ENCODE data around the gene LHX6. TPM values are rescaled to one million over a fixed set of nuclear protein-coding genes. Genes with fewer than 3 reads are reported as not detected.
A peak's percentile ranks its signal among the peaks of the same experiment; 100 is the strongest.

LHX6 gene
- polyA plus RNA-seq, 6 donors from 2014 or later, result not detected

- H3K36me3 Mint-ChIP-seq, result no peaks in the 10 kb centered on the region
- peak overlapping the region in 1 of 8 donors; percentile 57 for H3K4me3 Mint-ChIP-seq
- ATAC-seq (ENCODE audit: low read depth in 2 of 2) (no peak), DNase-seq (no peak)
- no peaks in the 10 kb centered on the region for H3K4me1 Mint-ChIP-seq
- no peaks in the 10 kb centered on the region for H3K9me3 Mint-ChIP-seq
- H3K27me3 Mint-ChIP-seq, result peaks cover 0 to 4% (median 3%) of the 10 kb centered on the region in 3 donors
- H3K27ac Mint-ChIP-seq, result no peak overlapping the region
Measured at GRCh38 chr9:122188369-122188768, 40.4 kb downstream of the LHX6 start.

GRCh38 chr9:122186777-122187470 lies 41.8 kb downstream of the LHX6 start:
- Mint-ChIP-seq H3K27ac (no peak overlapping the region), H3K36me3 (no peaks in the 10 kb centered on the region), H3K4me1 (no peaks in the 10 kb centered on the region), H3K4me3 (no peak overlapping the region), H3K9me3 (no peaks in the 10 kb centered on the region), H3K27me3 (peaks cover 0 to 12% (median 10%) of the 10 kb centered on the region in 3 donors)
- no peak for DNase-seq
- no peak for ATAC-seq (ENCODE audit: low read depth in 2 of 2)

GRCh38 chr9:122186301-122186700 lies 42.5 kb downstream of the LHX6 start:
- no peak overlapping the region for H3K4me3 Mint-ChIP-seq
- ATAC-seq (ENCODE audit: low read depth in 2 of 2) (no peak), DNase-seq (no peak)
- no peaks in the 10 kb centered on the region for H3K36me3 Mint-ChIP-seq
- no peak overlapping the region for H3K27ac Mint-ChIP-seq
- no peaks in the 10 kb centered on the region for H3K9me3 Mint-ChIP-seq
- H3K4me1 Mint-ChIP-seq, result no peaks in the 10 kb centered on the region
- H3K27me3 Mint-ChIP-seq, result peaks cover under 1 to 16% (median 15%) of the 10 kb centered on the region in 3 donors

- Mint-ChIP-seq H3K4me1 (no peaks in the 10 kb centered on the region), H3K9me3 (no peaks in the 10 kb centered on the region), H3K27me3 (peaks cover 3 to 24% (median 23%) of the 10 kb centered on the region in 3 donors), H3K4me3 (no peak overlapping the region), H3K27ac (no peak overlapping the region), H3K36me3 (no peaks in the 10 kb centered on the region)
- ATAC-seq (ENCODE audit: low read depth in 2 of 2) (no peak), DNase-seq (no peak)
Measured at GRCh38 chr9:122184551-122184950, 44.2 kb downstream of the LHX6 start.

- no peaks in the 10 kb centered on the region for H3K36me3 Mint-ChIP-seq
- peaks cover 3 to 31% (median 28%) of the 10 kb centered on the region in 3 donors for H3K27me3 Mint-ChIP-seq
- DNase-seq, result no peak
- H3K4me3 Mint-ChIP-seq, result no peak overlapping the region
- H3K27ac Mint-ChIP-seq, result peak overlapping the region in 1 of 6 donors; percentile 16
- H3K9me3 Mint-ChIP-seq, result no peaks in the 10 kb centered on the region
- H3K4me1 Mint-ChIP-seq, result no peaks in the 10 kb centered on the region
- ATAC-seq (ENCODE audit: low read depth in 2 of 2), result no peak
Measured at GRCh38 chr9:122183501-122183900, 45.3 kb downstream of the LHX6 start.

GRCh38 chr9:122180633-122181032 lies 48.1 kb downstream of the LHX6 start:
- no peaks in the 10 kb centered on the region for H3K9me3 Mint-ChIP-seq
- no peak overlapping the region for H3K4me3 Mint-ChIP-seq
- no peaks in the 10 kb centered on the region for H3K4me1 Mint-ChIP-seq
- no peak for DNase-seq
- no peaks in the 10 kb centered on the region for H3K36me3 Mint-ChIP-seq
- H3K27ac Mint-ChIP-seq, result peak overlapping the region in 1 of 6 donors; percentile 17
- peaks cover 3 to 40% (median 36%) of the 10 kb centered on the region in 3 donors for H3K27me3 Mint-ChIP-seq
- no peak for ATAC-seq (ENCODE audit: low read depth in 2 of 2)

GRCh38 chr9:122179690-122180074 lies 49.1 kb downstream of the LHX6 start:
- Mint-ChIP-seq H3K27me3 (peaks cover 12 to 49% (median 41%) of the 10 kb centered on the region in 3 donors), H3K4me1 (no peaks in the 10 kb centered on the region), H3K27ac (no peak overlapping the region), H3K9me3 (no peaks in the 10 kb centered on the region), H3K36me3 (no peaks in the 10 kb centered on the region), H3K4me3 (no peak overlapping the region)
- no peak for DNase-seq
- ATAC-seq (ENCODE audit: low read depth in 2 of 2), result no peak

- no peak overlapping the region for H3K27ac Mint-ChIP-seq
- H3K36me3 Mint-ChIP-seq, result no peaks in the 10 kb centered on the region
- no peak overlapping the region for H3K4me3 Mint-ChIP-seq
- no peaks in the 10 kb centered on the region for H3K4me1 Mint-ChIP-seq
- H3K9me3 Mint-ChIP-seq, result no peaks in the 10 kb centered on the region
- DNase-seq, result no peak
- H3K27me3 Mint-ChIP-seq, result peaks cover 13 to 54% (median 46%) of the 10 kb centered on the region in 3 donors
- ATAC-seq (ENCODE audit: low read depth in 2 of 2), result no peak
Measured at GRCh38 chr9:122179054-122179689, 49.6 kb downstream of the LHX6 start.

- DNase-seq, result no peak
- no peak overlapping the region for H3K27ac Mint-ChIP-seq
- no peak for ATAC-seq (ENCODE audit: low read depth in 2 of 2)
- no peaks in the 10 kb centered on the region for H3K36me3 Mint-ChIP-seq
- H3K9me3 Mint-ChIP-seq, result no peaks in the 10 kb centered on the region
- H3K4me3 Mint-ChIP-seq, result no peak overlapping the region
- peaks cover 28 to 66% (median 56%) of the 10 kb centered on the region in 3 donors for H3K27me3 Mint-ChIP-seq
- no peaks in the 10 kb centered on the region for H3K4me1 Mint-ChIP-seq
Measured at GRCh38 chr9:122176916-122177315, 51.8 kb downstream of the LHX6 start.

GRCh38 chr9:122173670-122174069 lies 55.1 kb downstream of the LHX6 start:
- DNase-seq (no peak), ATAC-seq (ENCODE audit: low read depth in 2 of 2) (no peak)
- Mint-ChIP-seq H3K27ac (no peak overlapping the region), H3K4me1 (no peaks in the 10 kb centered on the region), H3K9me3 (peaks cover 0 to 9% (median 0%) of the 10 kb centered on the region in 7 donors), H3K36me3 (no peaks in the 10 kb centered on the region), H3K27me3 (peaks cover 36 to 62% (median 57%) of the 10 kb centered on the region in 3 donors), H3K4me3 (no peak overlapping the region)

GRCh38 chr9:122172131-122172530 lies 56.6 kb downstream of the LHX6 start:
- Mint-ChIP-seq H3K9me3 (peaks cover 0 to 9% (median 0%) of the 10 kb centered on the region in 7 donors), H3K27me3 (peaks cover 42 to 69% (median 65%) of the 10 kb centered on the region in 3 donors), H3K4me1 (no peaks in the 10 kb centered on the region), H3K36me3 (peaks cover 0 to 8% of the 10 kb centered on the region in 2 donors), H3K4me3 (no peak overlapping the region), H3K27ac (no peak overlapping the region)
- no peak for ATAC-seq (ENCODE audit: low read depth in 2 of 2)
- DNase-seq, result no peak

- Mint-ChIP-seq H3K4me1 (no peaks in the 10 kb centered on the region), H3K4me3 (no peak overlapping the region), H3K9me3 (peaks cover 0 to 13% (median 1%) of the 10 kb centered on the region in 7 donors), H3K27ac (no peak overlapping the region), H3K27me3 (peaks cover 40 to 73% (median 62%) of the 10 kb centered on the region in 3 donors), H3K36me3 (peaks cover 0 to 8% of the 10 kb centered on the region in 2 donors)
- ATAC-seq (ENCODE audit: low read depth in 2 of 2) (no peak), DNase-seq (no peak)
Measured at GRCh38 chr9:122168356-122168755, 60.4 kb downstream of the LHX6 start.

- peaks cover 26 to 65% (median 61%) of the 10 kb centered on the region in 3 donors for H3K27me3 Mint-ChIP-seq
- H3K9me3 Mint-ChIP-seq, result peaks cover 4 to 25% (median 10%) of the 10 kb centered on the region in 7 donors
- H3K27ac Mint-ChIP-seq, result no peak overlapping the region
- DNase-seq, result no peak
- no peak for ATAC-seq (ENCODE audit: low read depth in 2 of 2)
- H3K4me3 Mint-ChIP-seq, result no peak overlapping the region
- H3K36me3 Mint-ChIP-seq, result peaks cover 0 to 8% of the 10 kb centered on the region in 2 donors
- peaks cover 10 to 13% (median 11%) of the 10 kb centered on the region in 3 donors for H3K4me1 Mint-ChIP-seq
Measured at GRCh38 chr9:122164286-122164685, 64.5 kb downstream of the LHX6 start.

GRCh38 chr9:122162415-122162814 lies 66.3 kb downstream of the LHX6 start:
- H3K27me3 Mint-ChIP-seq, result peaks cover 21 to 53% (median 52%) of the 10 kb centered on the region in 3 donors
- peaks cover 21 to 28% (median 26%) of the 10 kb centered on the region in 3 donors for H3K4me1 Mint-ChIP-seq
- ATAC-seq (ENCODE audit: low read depth in 2 of 2) (no peak), DNase-seq (no peak)
- H3K9me3 Mint-ChIP-seq, result peaks cover 4 to 19% (median 8%) of the 10 kb centered on the region in 7 donors
- peaks cover 0 to under 1% of the 10 kb centered on the region in 2 donors for H3K36me3 Mint-ChIP-seq
- peak overlapping the region in 2 of 6 donors; percentile 23 to 24 for H3K27ac Mint-ChIP-seq
- H3K4me3 Mint-ChIP-seq, result no peak overlapping the region

Data from naive B cell (primary cell).